OCI-LY7 (cell line): Measurements from ENCODE around the gene CCNG2. TPM values are rescaled to one million over a fixed set of nuclear protein-coding genes. Genes with fewer than 3 reads are reported as not detected.
A peak's percentile ranks its signal among the peaks of the same experiment; 100 is the strongest.

Experiments
- Bru-seq: library from RNA; stranded (reverse); fragments of 400-500 nt; gene quantifications from one replicate; lab custom pipeline; 2021; lab: Mats Ljungman, UMichigan
- BruChase-seq, 2 experiments: library from RNA; stranded (reverse); fragments of 400-500 nt; gene quantifications; one replicate each; lab custom pipeline; 2021; lab: Mats Ljungman, UMichigan
- BruUV-seq: library from RNA; stranded (reverse); fragments of 400-500 nt; replicated peaks from 2 replicates; lab custom pipeline; 2021; lab: Mats Ljungman, UMichigan
- CTCF ChIA-PET: fragments of 300-600 bp; sonication (Branson Sonifier 250); formaldehyde crosslinking; loops from one replicate; lab custom pipeline; 2022; ENCODE audit warnings: antibody characterized with exemption; ENCODE audit not compliant: unreplicated experiment; lab: Charles Lee
- POLR2A ChIA-PET: fragments of 300-600 bp; sonication (Branson Sonifier 250); formaldehyde crosslinking; loops from one replicate; lab custom pipeline; 2022; ENCODE audit warnings: antibody characterized with exemption; lab: Charles Lee
- DNase-seq: peaks from one replicate; pipeline ENCODE4 v3.0.0-alpha.2; 2015; ENCODE audit warnings: low spot score
- H2AFZ ChIP-seq: fragments of 200-600 bp; sonication (generic), shearing (Covaris generic); 2 replicates; pipeline ENCODE4 v1.6.1; 2014; ENCODE audit warnings: mild to moderate bottlenecking, antibody characterized with exemption, low read length, moderate library complexity
- H3K27ac ChIP-seq: fragments of 200-600 bp; sonication (generic); 2 replicates; pipeline ENCODE4 v1.5.1; 2014; ENCODE audit warnings: mixed run types, low read depth, mild to moderate bottlenecking, moderate library complexity, low read length, inconsistent platforms; ENCODE audit not compliant: poor library complexity, severe bottlenecking
- H3K36me3 ChIP-seq: fragments of 200-600 bp; sonication (generic); 2 replicates; pipeline ENCODE4 v1.6.1; 2014; ENCODE audit warnings: mild to moderate bottlenecking, antibody characterized with exemption, low read length, moderate library complexity, mixed read lengths; ENCODE audit not compliant: insufficient read depth
- H3K4me1 ChIP-seq: fragments of 200-600 bp; sonication (generic); 2 replicates; pipeline ENCODE4 v1.5.1; 2014; ENCODE audit warnings: mild to moderate bottlenecking, low read length; ENCODE audit not compliant: insufficient read depth, poor library complexity, severe bottlenecking
- H3K4me2 ChIP-seq: fragments of 200-600 bp; sonication (generic); 2 replicates; pipeline ENCODE4 v1.6.1; 2014; ENCODE audit warnings: mild to moderate bottlenecking, low read length
- H3K4me3 ChIP-seq: fragments of 200-600 bp; sonication (generic); 2 replicates; pipeline ENCODE4 v1.5.1; 2014; ENCODE audit warnings: mild to moderate bottlenecking, low read depth, low read length; ENCODE audit not compliant: poor library complexity, severe bottlenecking
- H3K79me2 ChIP-seq: fragments of 200-600 bp; sonication (generic); 2 replicates; pipeline ENCODE4 v1.6.1; 2016; ENCODE audit warnings: low read depth, mild to moderate bottlenecking, low read length, moderate library complexity, mixed read lengths; ENCODE audit not compliant: insufficient read depth
- H3K9me2 ChIP-seq: fragments of 200-600 bp; sonication (generic); 2 replicates; pipeline ENCODE4 v1.6.1; 2016; ENCODE audit warnings: mild to moderate bottlenecking, low read length, mixed read lengths; ENCODE audit not compliant: insufficient read depth
- H3K9me3 ChIP-seq: fragments of 200-600 bp; sonication (generic); 2 replicates; pipeline ENCODE4 v1.6.1; 2014; ENCODE audit warnings: mild to moderate bottlenecking, mixed run types, low read length, mixed read lengths
- H4K20me1 ChIP-seq: fragments of 200-600 bp; sonication (generic); 2 replicates; pipeline ENCODE4 v1.6.1; 2014; ENCODE audit warnings: mild to moderate bottlenecking, antibody characterized with exemption, low read length, moderate library complexity, mixed read lengths; ENCODE audit not compliant: insufficient read depth
- CTCF ChIP-seq: fragments of 200-600 bp; sonication (generic); conservative IDR thresholded peaks from 2 replicates; pipeline ENCODE4 v1.5.1; 2014; ENCODE audit warnings: mild to moderate bottlenecking, antibody characterized with exemption, low read length, moderate library complexity, mixed read lengths
- EZH2phosphoT487 ChIP-seq: fragments of 200-600 bp; sonication (generic); IDR thresholded peaks from 2 replicates; pipeline ENCODE4 v1.6.1; 2018; ENCODE audit warnings: low read depth, borderline replicate concordance, mild to moderate bottlenecking, mixed run types, antibody characterized with exemption, low read length, moderate library complexity, mixed read lengths
- intact Hi-C: fragments of 100-400 bp; cut with micrococcal nuclease; formaldehyde crosslinking; loops from one replicate; pipeline ENCODE4 v1.10.0; 2022; ENCODE audit not compliant: unreplicated experiment
- long read RNA-seq: library from polyadenylated mRNA; stranded (forward); transcript quantifications from one replicate; pipeline ENCODE4 v2.0.0, GENCODE V29; 2022
- total RNA-seq, 2 experiments: library from RNA; depleted of rRNA in 1 of 2; stranded (reverse); fragments of >200 nt in 1 of 2; shearing (Covaris generic) in 1 of 2; gene quantifications; 2 replicates each; pipeline ENCODE4 v1.2.3, GENCODE V29; 2014 to 2022

CCNG2 gene
- total RNA-seq (2014; rRNA removed; shearing (Covaris generic)) (13.1 and 16.6 TPM in 2 replicates), total RNA-seq (2022) (87.4 and 104 TPM in 2 replicates), Bru-seq, nascent RNA (percentile 95 among the genes with signal in this experiment), BruChase-seq, experiment 1, labeled RNA remaining after a 6-hour chase (percentile 83 among the genes with signal in this experiment), BruChase-seq, experiment 2, labeled RNA remaining after a 2-hour chase (percentile 95 among the genes with signal in this experiment)
- long read RNA-seq, full-length matches to known transcripts, result 103 of 140 reads
- long read RNA-seq, partial matches to known transcripts, result 24 of 140 reads
- long read RNA-seq, other reads (novel, unspliced or antisense), result 13 of 140 reads

- Histone ChIP-seq H3K27ac (peak within 1 kb of the TSS; percentile 98), H3K4me2 (peak within 1 kb of the TSS; percentile 97), H3K9me3 (no peaks in the 10 kb centered on the region), H3K9me2 (no peaks in the 10 kb centered on the region), H4K20me1 (0 out of 2 replicates have a peak, but pooled peaks cover 5% of the 10 kb centered on the region), H3K79me2 (peaks cover 40% of the 10 kb centered on the region; the same call in 1 of the 2 replicates), H3K36me3 (peaks cover 42% of the 10 kb centered on the region), H3K4me1 (peaks cover 60% of the 10 kb centered on the region), H2AFZ (peak within 1 kb of the TSS; percentile 69), H3K4me3 (peak within 1 kb of the TSS; percentile 96)
- ChIA-PET POLR2A (interaction anchor here (0.8 to 10.2 kb wide), 9 partner anchors 17 to 103 kb away, joined by 3 to 213 read pairs (median 8); partner anchors contain the start of gene CCNI), CTCF (interaction anchor here (1.9 kb wide), 1 partner anchor 62 kb away, joined by 6 read pairs; no protein-coding TSS in a partner anchor)
- intact Hi-C loops, result loop anchor here (1.0 to 10.0 kb wide), 3 partner anchors 81 to 1642 kb away; partner anchors contain the start of genes RCHY1 and THAP6
- no TSS peak for BruUV-seq
- TF ChIP-seq EZH2phosphoT487 (no peak), CTCF (no peak)
- peak; percentile 99 for DNase-seq
Measured at GRCh38 chr4:77156912-77157858, at the start of gene CCNG2. TSS of gene CCNG2 (plus strand) at chr4:77157207. CDS start at chr4:77158533, 1,326 bp downstream.

GRCh38 chr4:77110730-77111129, 46.3 kb upstream of the CCNG2 start:
- no peak overlapping the region for H3K4me3 ChIP-seq
- no peaks in the 10 kb centered on the region for H3K9me2 ChIP-seq
- H3K36me3 ChIP-seq, result no peaks in the 10 kb centered on the region
- H3K9me3 ChIP-seq, result no peaks in the 10 kb centered on the region
- ChIA-PET CTCF (no interaction called here), POLR2A (interaction anchor here (0.8 to 1.8 kb wide), 5 partner anchors 10 to 44 kb away, joined by 3 to 11 read pairs (median 5); no protein-coding TSS in a partner anchor)
- H4K20me1 ChIP-seq, result no peaks in the 10 kb centered on the region
- H3K4me2 ChIP-seq, result no peak overlapping the region
- H2AFZ ChIP-seq, result no peak overlapping the region
- BruUV-seq, result no TSS peak
- TF ChIP-seq CTCF, result no peak
- no peak for TF ChIP-seq EZH2phosphoT487
- no peaks in the 10 kb centered on the region for H3K4me1 ChIP-seq
- DNase-seq, result no peak
- H3K79me2 ChIP-seq, result no peaks in the 10 kb centered on the region; the same call in 1 of the 2 replicates
- intact Hi-C loops, result no loop called here
- no peak overlapping the region for H3K27ac ChIP-seq
